BLaER1 (cell line): ENCODE results near the gene CLDN15.

ENCODE experiments used
- H3K27ac ChIP-seq: shearing (Covaris generic); formaldehyde crosslinking; 2 replicates; pipeline ENCODE4 v1.8.1; 2022
- H3K27me3 ChIP-seq: shearing (Covaris generic); formaldehyde crosslinking; 2 replicates; pipeline ENCODE4 v1.8.1; 2022
- H3K36me3 ChIP-seq: shearing (Covaris generic); formaldehyde crosslinking; 2 replicates; pipeline ENCODE4 v1.8.1; 2022
- H3K4me1 ChIP-seq: shearing (Covaris generic); formaldehyde crosslinking; 2 replicates; pipeline ENCODE4 v1.8.1; 2022
- H3K4me2 ChIP-seq: shearing (Covaris generic); formaldehyde crosslinking; 2 replicates; pipeline ENCODE4 v1.8.1; 2022
- H3K4me3 ChIP-seq: shearing (Covaris generic); formaldehyde crosslinking; 2 replicates; pipeline ENCODE4 v1.8.1; 2022
- H3K9ac ChIP-seq: shearing (Covaris generic); formaldehyde crosslinking; 2 replicates; pipeline ENCODE4 v1.8.1; 2022
- H3K9me3 ChIP-seq: shearing (Covaris generic); formaldehyde crosslinking; 2 replicates; pipeline ENCODE4 v1.8.1; 2022
- H4K20me1 ChIP-seq: shearing (Covaris generic); formaldehyde crosslinking; 2 replicates; pipeline ENCODE4 v1.8.1; 2022
- Cebpa-rat ChIP-seq: shearing (Covaris generic); IDR thresholded peaks from 2 replicates; pipeline ENCODE4 v1.8.1; 2022

Gene CLDN15

DNA sequence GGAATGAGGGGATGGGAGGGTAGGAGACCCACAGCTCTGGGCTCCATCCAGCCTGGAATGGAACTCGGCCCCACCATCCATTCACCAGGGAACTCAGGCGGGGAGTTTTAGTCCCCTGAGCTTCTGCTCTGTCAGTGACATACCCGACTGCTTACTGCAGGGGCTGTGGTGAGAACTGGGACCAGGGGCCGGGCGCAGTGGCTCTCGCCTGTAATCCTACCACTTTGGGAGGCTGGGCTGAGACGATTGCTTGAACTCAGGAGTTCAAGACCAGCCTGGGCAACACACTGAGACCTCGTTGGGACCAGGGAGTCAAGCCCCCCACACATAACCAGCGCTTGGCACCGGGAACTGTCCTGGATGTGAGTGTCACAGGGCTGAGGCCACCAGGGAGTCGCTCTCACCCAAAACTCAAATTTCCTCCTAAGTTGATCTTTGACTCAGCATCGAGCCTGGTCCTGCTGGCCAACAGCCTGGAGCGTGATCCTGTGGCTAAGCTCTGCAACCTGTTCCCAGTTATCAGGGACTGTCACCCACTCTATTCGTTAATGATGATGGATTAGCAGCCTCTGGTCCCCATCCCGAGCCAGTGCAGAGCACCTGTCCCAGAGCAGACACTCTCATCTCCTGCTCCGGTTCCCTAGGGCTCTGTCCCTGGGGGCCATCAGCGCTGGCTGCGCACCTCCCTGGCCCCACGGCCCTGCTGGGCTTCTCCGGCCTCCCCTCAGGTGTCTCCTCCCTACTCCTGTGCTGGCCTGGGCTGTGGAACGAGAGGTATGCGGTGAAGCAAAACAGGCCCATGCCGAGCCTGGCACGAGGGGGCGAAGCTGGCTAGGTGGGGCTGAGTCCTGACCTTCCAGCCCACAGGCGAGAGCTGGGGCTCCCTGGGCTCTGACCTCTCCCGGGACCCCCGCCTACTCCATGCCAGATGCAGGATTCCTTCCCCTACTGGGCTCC lies 902 bp upstream of the CLDN15 start:
- H3K27ac ChIP-seq: peak overlapping the region; percentile 89
- no peaks in the 10 kb centered on the region for H3K9me3 ChIP-seq
- peaks cover 8% of the 10 kb centered on the region; the same call in 1 of the 2 replicates for H4K20me1 ChIP-seq
- H3K4me1 ChIP-seq: peaks cover 79% of the 10 kb centered on the region
- no peak for TF ChIP-seq Cebpa-rat
- H3K36me3 ChIP-seq: peaks cover 52% of the 10 kb centered on the region
- H3K27me3 ChIP-seq: no peaks in the 10 kb centered on the region
- peak overlapping the region; percentile 66 for H3K4me3 ChIP-seq
- peak overlapping the region; percentile 99 for H3K4me2 ChIP-seq
- H3K9ac ChIP-seq: peak overlapping the region; percentile 81

DNA sequence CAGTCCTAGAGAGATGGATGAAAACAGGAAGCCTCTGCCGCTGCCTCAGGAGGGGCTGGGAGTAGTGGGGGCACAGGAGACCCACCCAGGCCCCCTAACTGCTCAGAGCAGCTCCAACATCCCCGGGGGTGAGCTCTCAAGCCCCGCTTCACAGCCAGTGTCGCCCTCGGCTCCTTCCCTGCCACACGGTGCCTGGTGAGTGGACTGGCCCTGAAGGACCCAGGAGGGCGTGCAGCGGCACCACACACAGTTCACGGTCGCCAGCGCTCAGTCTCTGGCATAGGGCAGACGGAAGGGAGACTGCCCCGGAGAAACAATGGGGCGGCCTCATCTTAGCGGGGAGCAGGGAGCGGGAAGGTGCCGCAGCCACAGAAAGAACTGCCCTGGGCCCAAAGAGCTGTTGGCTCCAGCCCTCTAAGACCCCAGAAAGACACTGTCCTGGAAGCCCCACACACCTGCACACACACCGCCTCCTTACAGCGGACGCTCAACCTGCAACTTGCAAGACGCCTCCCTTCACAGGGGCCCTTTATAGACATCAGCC lies 1.2 kb downstream of the CLDN15 start:
- Histone ChIP-seq H3K9me3 (no peaks in the 10 kb centered on the region), H3K36me3 (peaks cover 48% of the 10 kb centered on the region), H3K4me2 (peak overlapping the region; percentile 99), H4K20me1 (0 out of 2 replicates have a peak, but pooled peaks cover 14% of the 10 kb centered on the region), H3K27ac (peak overlapping the region; percentile 89), H3K9ac (peak overlapping the region; percentile 81), H3K27me3 (no peaks in the 10 kb centered on the region), H3K4me3 (peak overlapping the region; percentile 66), H3K4me1 (peaks cover 63% of the 10 kb centered on the region)
- no peak for TF ChIP-seq Cebpa-rat

DNA sequence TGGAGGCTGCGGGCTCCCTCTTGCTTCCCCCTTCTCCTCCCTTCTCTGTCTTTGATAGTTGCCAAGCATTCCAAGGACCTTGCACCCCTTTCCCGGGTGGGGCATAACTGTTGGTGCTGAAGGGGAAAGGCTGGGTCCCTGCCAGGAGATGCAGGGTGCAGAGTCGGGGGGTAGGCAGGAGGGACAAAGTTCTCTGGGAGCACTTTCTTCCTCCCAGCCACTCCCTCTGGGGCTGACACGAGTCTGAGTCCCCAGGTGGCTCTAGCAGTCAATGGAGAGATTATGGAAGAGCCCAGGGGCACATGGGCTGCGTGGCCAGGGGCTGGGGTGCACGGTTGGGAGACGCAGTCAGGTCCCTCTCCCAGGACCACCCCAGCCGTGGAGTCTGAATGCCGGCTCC lies 2.1 kb downstream of the CLDN15 start:
- Histone ChIP-seq H3K9me3 (no peaks in the 10 kb centered on the region), H3K4me3 (peak overlapping the region; percentile 66; the same call in 1 of the 2 replicates), H4K20me1 (peaks cover 19% of the 10 kb centered on the region; the same call in 1 of the 2 replicates), H3K4me2 (peak overlapping the region; percentile 99), H3K27ac (peak overlapping the region; percentile 89; the same call in 1 of the 2 replicates), H3K36me3 (peaks cover 49% of the 10 kb centered on the region), H3K4me1 (peaks cover 60% of the 10 kb centered on the region), H3K9ac (peak overlapping the region; percentile 81), H3K27me3 (no peaks in the 10 kb centered on the region)
- no peak for TF ChIP-seq Cebpa-rat

DNA sequence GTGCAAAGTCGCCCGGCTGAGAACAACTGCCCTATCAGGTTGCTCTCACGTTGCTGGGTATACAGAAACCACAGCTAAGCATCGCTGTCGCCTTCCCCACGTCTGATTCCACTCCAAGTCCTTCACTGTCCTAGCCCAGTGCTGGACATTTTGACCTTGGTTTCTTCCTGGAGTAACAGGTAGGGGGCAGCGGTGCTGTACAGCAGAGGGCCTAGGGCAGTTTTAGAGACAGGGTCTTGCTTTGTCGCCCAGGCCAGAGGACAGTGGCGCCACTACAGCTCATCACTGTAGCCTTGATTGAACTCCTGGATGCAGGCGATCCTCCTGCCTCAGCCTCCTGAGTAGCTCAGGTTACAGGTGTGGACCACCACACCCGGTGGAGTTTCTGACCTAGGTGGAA lies 2.6 kb downstream of the CLDN15 start:
- H3K36me3 ChIP-seq: peaks cover 47% of the 10 kb centered on the region
- H3K4me1 ChIP-seq: peaks cover 58% of the 10 kb centered on the region
- peak overlapping the region; percentile 99 for H3K4me2 ChIP-seq
- no peak for TF ChIP-seq Cebpa-rat
- H3K9ac ChIP-seq: no peak overlapping the region
- H3K4me3 ChIP-seq: no peak overlapping the region
- no peaks in the 10 kb centered on the region for H3K27me3 ChIP-seq
- no peaks in the 10 kb centered on the region for H3K9me3 ChIP-seq
- H4K20me1 ChIP-seq: peaks cover 21% of the 10 kb centered on the region; the same call in 1 of the 2 replicates
- H3K27ac ChIP-seq: no peak overlapping the region

DNA sequence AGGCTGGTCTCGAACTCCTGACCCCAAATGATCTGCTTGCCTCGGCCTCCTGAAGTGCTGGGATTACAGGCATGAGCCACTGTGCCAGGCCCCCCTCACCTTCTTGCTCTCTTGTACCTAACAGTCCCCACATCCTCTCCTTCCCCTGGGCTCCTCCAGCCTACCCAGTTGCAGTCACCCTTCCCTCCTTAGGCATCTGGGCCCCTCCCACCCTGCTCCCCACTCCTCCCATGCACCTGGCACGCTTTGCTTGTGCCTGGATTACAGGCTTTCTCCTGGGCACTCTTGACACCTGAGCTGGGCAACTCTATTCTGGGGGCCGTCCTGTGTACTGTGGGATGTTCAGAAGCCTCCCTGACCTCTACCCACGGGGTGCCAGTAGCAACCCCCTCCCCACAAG lies 3.0 kb downstream of the CLDN15 start:
- Histone ChIP-seq H3K9me3 (no peaks in the 10 kb centered on the region), H3K36me3 (peaks cover 47% of the 10 kb centered on the region), H3K4me2 (no peak overlapping the region), H3K9ac (no peak overlapping the region), H3K4me3 (no peak overlapping the region), H3K27me3 (no peaks in the 10 kb centered on the region), H4K20me1 (peaks cover 21% of the 10 kb centered on the region; the same call in 1 of the 2 replicates), H3K27ac (no peak overlapping the region), H3K4me1 (peaks cover 54% of the 10 kb centered on the region)
- no peak for TF ChIP-seq Cebpa-rat

DNA sequence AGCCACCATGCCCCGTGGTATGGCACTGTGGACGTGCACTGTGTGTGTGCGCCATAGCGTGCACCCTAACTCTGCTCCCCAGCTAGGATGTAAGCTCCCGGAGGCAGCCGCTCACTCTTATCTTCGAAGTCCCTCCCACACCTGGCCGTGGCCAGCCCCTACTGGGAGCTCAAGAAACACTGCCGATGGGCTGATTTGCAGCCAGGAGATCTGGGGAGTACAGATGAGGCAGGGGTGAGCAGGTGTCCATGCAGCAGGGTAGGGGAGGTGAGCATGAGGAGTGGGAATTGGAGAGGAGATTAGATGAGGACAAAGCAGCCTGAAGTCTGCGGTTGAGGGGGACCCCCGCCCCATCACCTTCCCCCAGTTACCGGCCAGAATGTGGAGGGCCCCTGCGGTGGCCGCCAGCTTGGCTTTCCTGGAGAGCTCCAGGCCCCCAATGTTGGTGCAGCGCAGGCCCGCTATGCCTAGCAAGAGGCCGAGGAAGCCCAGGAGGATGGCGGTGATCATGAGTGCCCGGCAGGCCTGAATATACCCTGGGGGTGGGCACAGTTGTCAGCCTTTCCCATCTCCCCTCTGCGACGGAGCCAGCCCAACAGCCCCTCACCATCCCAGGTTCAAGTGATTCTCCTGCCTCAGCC lies 3.6 kb downstream of the CLDN15 start:
- Histone ChIP-seq H3K4me3 (no peak overlapping the region), H3K9me3 (no peaks in the 10 kb centered on the region), H3K27me3 (no peaks in the 10 kb centered on the region), H3K4me2 (no peak overlapping the region), H3K4me1 (peaks cover 48% of the 10 kb centered on the region), H3K27ac (no peak overlapping the region), H4K20me1 (peaks cover 21% of the 10 kb centered on the region; the same call in 1 of the 2 replicates), H3K36me3 (peaks cover 52% of the 10 kb centered on the region), H3K9ac (no peak overlapping the region)
- no peak for TF ChIP-seq Cebpa-rat

DNA sequence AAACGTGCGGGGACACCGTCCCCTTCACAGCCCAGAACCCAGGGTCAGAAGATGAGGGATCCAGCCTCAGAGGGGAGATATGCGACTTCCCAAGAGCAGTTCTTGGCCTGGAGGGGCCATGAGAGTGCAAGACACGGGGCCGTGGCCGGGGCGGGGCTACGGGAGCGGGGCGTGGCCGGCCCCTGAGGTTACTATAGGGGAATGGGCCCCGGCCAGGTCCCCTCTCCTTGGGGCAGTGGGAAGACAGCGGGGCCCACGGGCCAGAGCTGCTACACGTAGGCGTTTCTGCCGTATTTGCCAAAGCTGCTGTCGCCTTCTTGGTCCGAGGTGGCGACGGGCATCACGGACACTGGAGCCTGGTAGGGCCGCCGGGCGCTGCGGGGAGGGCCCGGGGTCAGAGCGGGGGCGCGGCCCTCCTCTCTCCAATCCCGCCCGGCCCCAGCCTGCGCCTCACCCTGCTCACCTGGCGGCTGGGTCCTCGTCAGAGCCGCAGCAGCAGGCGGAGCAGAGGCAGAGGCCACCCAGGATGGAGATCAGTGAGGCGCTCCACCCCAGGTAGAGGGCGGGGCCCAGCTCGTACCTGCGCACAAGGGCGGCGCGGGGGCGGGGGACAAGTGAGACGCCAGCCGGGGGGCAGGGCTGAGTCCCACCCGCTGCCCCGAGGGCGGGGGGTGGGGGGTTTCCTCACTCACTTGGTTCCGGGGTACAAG lies 5.3 kb downstream of the CLDN15 start:
- H3K27me3 ChIP-seq: no peaks in the 10 kb centered on the region
- peaks cover 34% of the 10 kb centered on the region for H3K4me1 ChIP-seq
- H3K9me3 ChIP-seq: no peaks in the 10 kb centered on the region
- H3K27ac ChIP-seq: no peak overlapping the region
- H3K4me3 ChIP-seq: no peak overlapping the region
- H3K9ac ChIP-seq: no peak overlapping the region
- H3K4me2 ChIP-seq: no peak overlapping the region
- peaks cover 69% of the 10 kb centered on the region for H3K36me3 ChIP-seq
- H4K20me1 ChIP-seq: peaks cover 21% of the 10 kb centered on the region; the same call in 1 of the 2 replicates
- no peak for TF ChIP-seq Cebpa-rat

DNA sequence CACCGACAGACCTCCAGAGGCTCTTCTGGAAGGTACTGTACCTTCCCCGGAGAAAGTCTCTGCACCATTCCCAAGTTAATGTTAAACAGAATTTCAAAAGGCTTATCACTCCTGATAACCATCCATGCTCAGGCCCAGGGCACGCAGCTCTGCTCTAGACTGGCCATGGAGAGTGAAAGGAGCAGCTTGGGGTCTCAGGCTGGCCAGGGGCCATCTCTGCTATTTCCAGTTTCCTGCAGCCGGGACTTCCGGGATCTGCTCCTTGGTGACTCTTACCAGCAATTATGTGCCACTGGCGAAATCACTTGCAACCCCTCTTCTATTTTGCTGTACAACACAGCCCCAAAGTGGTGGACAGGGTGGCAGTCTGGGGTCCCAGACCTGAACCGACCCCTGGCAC lies 6.0 kb downstream of the CLDN15 start:
- Histone ChIP-seq H3K4me2 (no peak overlapping the region), H3K4me1 (peaks cover 34% of the 10 kb centered on the region), H4K20me1 (peaks cover 21% of the 10 kb centered on the region; the same call in 1 of the 2 replicates), H3K27me3 (no peaks in the 10 kb centered on the region), H3K9ac (no peak overlapping the region), H3K4me3 (no peak overlapping the region), H3K9me3 (no peaks in the 10 kb centered on the region), H3K36me3 (peaks cover 73% of the 10 kb centered on the region), H3K27ac (no peak overlapping the region)
- no peak for TF ChIP-seq Cebpa-rat

DNA sequence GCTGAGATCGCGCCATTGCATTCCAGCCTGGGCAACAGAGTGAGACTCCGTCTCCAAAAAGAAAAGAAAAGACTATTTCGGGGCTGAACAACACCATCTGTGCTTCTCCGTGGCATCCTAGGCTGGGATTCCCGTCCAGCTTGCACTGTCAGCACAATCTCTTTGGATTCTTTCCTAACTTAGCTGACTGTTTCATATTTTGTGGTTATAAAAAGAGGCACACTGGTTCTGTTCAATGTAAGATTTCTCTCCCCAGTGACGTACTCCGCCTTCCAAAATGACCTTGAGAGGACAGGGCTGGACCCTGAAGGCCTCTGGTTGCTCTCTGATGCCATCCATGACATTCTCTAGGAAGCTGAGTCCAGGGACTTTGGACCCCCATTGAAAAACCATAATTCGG lies 10.9 kb downstream of the CLDN15 start:
- H3K4me3 ChIP-seq: no peak overlapping the region
- peaks cover 30% of the 10 kb centered on the region for H3K4me1 ChIP-seq
- H3K4me2 ChIP-seq: peak overlapping the region; percentile 45
- H4K20me1 ChIP-seq: peaks cover 32% of the 10 kb centered on the region
- H3K27me3 ChIP-seq: no peaks in the 10 kb centered on the region
- peaks cover 92% of the 10 kb centered on the region for H3K36me3 ChIP-seq
- no peak overlapping the region for H3K9ac ChIP-seq
- H3K27ac ChIP-seq: no peak overlapping the region
- TF ChIP-seq Cebpa-rat: no peak
- no peaks in the 10 kb centered on the region for H3K9me3 ChIP-seq
